ENCODE measurements around the gene MICA.
"Not testable (repeated sequence)": the region's sequence is repeated elsewhere in the genome, so short reads cannot be mapped to it uniquely, and the experiment has no call there.

The MICA gene

DNA sequence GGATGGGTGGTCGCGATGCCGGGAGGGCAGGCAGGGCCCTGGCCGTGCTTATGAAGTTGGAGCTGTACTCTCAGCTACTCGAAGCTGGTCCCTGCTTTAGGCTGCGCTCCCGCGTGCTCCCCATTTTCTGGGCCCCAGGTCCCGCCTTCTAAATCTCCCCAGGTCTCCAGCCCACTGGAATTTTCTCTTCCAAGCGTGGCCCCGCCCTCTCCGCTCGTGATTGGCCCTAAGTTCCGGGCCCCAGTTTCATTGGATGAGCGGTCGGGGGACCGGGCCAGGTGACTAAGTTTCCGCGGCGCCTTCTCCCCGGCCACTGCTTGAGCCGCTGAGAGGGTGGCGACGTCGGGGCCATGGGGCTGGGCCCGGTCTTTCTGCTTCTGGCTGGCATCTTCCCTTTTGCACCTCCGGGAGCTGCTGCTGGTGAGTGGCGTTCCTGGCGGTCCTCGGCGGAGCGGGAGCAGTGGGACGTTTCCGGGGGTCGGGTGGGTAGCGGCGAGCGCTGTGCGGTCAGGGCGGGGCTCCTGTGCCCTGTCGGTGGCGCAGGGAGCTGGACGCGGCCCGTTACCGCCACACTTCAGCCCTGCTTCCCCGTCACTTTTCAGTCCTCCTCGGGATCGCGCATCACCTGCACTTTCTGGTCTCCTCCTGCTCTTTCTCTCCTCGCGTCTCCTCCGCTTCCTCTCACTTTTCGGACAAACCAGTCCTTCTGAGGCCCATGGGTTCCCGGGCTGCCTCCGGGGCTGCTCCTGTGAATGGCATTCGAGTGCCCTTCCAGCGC, at the start of gene MICA:
TSS of gene MICA (plus strand) at position 313 of the 778 bp plus-strand sequence. CDS start at position 351, 38 bp downstream.
- DNase-seq (ENCODE audit: low spot score): peak; percentile 98

DNA sequence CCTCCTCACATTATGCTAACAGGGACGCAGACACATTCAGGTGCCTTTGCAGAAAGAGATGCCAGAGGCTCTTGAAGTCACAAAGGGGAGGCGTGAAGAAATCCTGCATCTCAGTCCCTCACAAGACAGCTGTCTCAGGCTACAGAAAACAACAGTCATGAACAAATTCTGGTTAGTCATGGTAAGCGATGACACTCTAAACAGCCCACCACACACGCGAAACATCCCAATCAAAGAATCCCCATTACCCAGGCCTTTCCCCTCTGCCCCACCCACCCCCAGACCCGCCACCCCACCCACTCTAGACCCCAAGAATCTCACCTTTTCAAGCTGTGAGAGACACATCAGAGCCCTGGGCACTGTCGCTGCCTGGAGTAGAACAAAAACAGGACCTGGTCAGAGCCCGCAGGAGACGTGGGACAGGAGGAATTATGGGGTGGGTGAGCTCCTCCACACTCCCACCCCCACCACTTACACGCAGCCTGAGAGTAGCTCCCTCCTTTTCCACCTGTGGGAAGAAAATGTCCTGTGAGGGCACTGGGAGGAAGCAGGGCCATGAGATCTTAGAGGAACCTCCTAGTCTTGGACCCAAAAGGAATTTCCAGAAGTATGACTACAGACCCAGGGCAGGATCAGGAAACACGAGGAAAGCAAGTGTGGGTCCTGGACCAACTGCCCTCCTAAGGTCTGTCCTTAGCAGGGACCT, 49.1 kb upstream of the MICA start:
- no peak for DNase-seq (ENCODE audit: low spot score)

DNA sequence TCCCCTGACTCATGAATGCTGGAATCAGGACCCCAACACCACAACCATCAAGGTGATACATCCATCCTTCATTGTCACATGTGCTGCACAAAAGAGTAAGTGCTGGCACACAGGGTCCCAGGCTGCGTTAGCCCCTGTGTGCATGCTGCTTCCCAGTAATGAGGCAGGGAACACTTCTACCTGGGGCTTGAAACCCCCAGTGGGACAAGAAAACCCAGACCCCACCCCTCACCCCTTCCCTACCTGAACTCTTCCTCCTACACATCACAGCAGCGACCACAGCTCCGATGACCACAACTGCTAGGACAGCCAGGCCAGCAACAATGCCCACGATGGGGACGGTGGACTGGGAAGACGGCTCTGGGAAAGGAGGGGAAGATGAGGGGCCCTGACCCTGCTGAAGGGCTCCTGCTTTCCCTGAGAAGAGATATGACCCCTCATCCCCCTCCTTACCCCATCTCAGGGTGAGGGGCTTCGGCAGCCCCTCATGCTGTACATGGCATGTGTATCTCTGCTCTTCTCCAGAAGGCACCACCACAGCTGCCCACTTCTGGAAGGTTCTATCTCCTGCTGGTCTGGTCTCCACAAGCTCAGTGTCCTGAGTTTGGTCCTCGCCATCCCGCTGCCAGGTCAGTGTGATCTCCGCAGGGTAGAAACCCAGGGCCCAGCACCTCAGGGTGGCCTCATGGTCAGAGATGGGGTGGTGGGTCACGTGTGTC, 48.4 kb upstream of the MICA start:
- no peak for DNase-seq (ENCODE audit: low spot score)

DNA sequence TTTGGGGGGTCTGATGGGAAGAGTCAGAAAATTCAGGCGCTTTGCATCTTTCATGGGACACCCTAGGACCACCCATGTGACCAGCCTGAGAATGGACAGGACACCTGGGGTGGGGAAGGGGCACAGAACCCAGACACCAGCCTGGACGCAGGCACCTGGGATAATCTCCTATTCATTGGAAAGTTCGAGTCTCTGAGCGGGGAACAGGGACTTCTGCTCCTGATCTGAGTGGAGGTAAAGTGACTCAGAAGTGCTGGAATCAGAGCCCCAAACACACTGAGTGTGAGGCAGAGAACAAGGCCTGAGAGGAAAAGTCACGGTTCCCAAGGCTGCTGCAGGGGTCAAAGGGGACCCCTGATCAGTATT, 47.8 kb upstream of the MICA start:
- DNase-seq (ENCODE audit: low spot score): no peak

DNA sequence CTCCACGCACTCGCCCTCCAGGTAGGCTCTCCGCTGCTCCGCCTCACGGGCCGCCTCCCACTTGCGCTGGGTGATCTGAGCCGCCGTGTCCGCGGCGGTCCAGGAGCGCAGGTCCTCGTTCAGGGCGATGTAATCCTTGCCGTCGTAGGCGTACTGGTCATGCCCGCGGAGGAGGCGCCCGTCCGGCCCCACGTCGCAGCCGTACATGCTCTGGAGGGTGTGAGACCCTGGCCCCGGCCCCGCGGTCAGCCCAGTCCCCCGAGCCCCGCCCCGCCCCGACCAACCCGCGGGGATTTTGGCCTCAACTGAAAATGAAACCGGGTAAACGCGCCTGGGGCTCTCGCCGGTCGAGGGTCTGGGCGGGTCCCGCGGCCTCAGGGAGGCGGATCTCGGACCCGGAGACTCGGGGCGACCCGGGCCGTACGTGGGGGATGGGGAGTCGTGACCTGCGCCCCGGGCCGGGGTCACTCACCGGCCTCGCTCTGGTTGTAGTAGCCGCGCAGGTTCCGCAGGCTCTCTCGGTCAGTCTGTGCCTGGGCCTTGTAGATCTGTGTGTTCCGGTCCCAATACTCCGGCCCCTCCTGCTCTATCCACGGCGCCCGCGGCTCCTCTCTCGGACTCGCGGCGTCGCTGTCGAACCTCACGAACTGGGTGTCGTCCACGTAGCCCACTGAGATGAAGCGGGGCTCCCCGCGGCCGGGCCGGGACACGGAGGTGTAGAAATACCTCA, 47.0 kb upstream of the MICA start:
- DNase-seq (ENCODE audit: low spot score): no peak

DNA sequence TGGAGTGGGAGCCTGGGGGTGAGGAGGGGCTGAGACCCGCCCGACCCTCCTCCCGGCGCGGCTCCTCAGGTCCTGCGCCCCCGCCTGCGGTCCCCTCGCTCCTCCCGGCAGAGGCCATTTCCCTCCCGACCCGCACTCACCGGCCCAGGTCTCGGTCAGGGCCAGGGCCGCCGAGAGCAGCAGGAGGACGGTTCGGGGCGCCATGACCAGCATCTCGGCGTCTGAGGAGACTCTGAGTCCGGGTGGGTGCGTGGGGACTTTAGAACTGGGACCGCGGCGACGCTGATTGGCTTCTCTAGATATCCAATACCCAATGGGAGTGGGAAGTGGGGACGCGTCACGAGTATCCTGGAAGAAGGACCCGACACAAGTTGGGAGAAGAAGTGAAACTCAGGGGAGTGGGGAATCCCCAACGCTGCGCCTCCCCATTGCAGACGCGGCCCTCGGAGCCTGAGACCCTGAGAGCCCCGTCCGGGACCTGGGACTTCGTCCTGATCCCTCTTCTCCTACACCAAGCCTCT, 46.4 kb upstream of the MICA start, which contains the start of gene HLA-B:
TSS of gene HLA-B (minus strand) at position 234 of the 521 bp plus-strand sequence. CDS start at position 213, 21 bp downstream.
- peak; percentile 73 for DNase-seq (ENCODE audit: low spot score)

DNA sequence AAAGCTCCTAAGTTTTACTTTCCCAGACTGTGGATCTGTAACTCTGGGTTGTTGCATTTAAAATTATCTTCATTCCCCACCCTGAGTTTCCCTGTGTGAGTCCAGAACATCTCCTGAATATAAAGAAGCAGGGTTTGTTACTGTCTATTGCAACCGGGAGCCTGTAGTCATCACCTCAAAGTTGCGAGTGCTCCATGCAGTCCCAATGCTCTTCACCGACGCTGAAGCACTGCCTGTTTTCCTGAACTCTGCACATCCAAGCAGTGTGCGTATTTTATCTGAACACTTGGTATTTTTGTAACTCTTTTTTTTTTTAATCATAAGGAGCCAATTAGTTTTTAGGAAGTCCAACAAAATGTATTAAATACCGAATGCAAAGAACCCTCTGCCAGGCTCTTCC, 45.5 kb upstream of the MICA start:
- no peak for DNase-seq (ENCODE audit: low spot score)

DNA sequence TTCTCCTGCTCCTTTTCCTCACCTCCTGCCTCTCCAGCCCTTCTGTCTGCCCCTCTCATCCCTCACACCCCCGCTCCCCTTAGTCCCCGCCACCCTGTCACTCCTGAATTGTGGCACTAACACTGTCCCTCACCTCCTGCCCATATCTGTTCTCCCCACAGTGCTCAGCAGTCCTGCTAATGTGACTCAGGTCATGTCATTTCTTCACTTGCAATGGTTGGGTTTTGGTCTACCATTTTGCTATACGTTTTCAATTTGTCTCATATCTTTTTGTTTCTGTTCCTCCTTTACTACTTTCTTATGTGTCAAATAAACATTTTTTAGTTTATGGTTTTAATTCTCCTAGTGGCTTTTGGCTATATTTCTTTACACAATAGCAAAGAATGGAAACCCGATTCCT, 45.1 kb upstream of the MICA start:
- DNase-seq (ENCODE audit: low spot score): no peak

DNA sequence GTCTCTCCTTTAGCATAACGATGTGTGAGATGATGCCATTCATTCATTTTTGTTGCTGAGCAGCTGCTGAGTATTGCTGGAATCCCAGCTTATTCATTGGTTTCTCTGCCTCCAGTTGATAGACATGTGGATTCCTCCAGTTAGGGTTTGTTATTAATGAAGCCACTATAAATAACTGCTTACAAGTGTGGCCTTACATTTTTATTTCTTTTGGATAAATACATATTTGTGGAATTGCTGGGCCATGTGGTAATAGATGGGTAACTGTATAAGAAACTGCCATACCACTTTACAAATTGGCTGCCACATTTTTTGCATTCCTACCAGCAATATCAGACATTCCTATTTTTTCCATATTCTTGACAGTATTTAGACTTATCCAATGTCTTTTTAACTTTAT, 43.8 kb upstream of the MICA start:
- DNase-seq (ENCODE audit: low spot score): no peak

DNA sequence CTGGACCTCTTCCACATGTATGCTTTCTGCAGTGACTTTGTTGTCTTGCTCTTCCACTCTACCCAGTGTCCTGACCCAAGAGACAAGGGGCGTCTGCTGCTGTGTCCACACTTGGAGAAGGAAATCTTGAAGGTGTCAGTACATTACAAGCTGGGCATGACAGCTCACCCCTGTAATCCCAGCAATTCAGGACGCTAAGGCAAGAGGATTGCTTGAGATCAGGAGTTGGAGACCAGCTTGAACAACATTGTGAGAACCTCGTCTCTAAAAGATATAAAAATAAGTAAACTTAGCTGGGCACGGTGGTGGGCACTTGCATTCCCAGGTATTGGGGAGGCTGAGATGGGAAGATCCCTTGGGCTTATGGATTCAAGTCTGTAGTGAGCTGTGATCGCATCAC, 40.6 kb upstream of the MICA start:
- DNase-seq (ENCODE audit: low spot score): no peak

DNA sequence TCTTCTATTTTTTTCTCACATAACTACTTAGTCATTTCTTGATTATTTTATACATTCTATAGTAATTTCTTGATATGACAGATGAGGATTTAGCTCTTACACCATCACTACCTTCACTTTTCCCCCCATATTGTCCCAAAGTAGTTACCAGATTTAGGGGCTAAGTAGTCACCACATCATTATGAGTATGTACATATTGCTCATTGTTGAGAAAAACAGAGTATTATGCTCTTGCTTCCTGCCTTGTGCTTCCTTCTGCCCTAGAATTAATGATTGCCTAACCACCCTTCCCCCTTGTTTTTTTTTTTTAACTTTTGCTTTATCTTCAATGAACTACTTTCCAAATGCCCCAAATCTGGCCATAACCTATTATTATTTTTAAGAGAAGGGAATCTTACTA, 39.6 kb upstream of the MICA start:
- DNase-seq (ENCODE audit: low spot score): no peak

DNA sequence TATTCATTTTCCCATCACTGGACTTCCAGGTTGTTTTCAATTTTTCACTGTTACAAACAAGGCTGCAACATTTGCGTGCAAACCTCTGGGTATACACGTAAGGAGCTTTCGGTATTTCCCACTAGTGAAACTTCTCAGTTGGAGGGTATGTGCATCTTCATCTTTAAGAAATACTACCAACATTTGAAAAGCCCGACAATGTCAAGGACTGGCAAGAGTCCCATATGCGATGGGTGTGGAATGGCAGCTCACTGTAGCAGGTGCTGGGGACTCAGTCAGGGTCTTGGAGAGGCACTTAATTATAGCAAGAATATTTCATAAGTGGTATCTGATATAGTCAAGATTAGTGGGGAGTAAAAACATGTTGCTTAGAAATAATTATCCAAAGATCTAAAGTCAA, 37.5 kb upstream of the MICA start:
- no peak for DNase-seq (ENCODE audit: low spot score)

DNA sequence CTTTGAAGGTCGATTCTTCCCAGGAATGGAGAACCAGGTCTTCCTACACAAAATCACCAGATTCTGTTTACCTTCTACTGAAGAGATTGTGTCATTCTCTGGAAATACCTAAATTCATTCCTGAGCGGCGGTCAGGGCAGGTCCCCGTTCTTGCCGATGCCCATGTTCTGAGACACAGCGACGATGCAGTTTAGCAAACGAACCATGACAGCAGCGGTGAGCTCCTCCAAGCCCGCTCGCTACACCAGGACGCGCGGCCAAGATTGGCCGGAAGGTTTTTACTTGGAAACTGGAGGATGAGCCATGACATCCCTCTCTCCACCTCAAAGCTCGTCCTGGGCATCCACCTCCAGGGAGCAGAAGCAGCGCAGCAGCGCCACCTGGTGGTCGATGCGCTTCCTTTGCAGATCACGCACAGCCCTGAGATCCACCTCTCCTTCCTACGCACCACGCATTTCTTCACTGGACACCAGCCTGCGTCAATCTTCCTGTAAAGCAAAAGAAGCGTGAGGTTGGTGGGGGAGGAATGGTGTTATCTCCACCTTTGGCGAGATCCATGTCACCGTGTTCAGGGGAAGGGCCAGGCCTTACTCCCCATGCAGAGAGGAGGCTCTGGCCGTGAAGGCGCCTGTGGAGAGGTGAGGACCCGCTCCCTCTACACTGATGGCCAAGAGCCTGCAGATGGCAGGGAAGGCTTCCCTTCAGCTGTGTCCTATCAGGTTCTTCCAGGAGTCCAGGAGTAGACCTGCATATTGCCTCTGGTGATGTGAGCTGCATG, 36.5 kb upstream of the MICA start:
- peak; percentile 83 for DNase-seq (ENCODE audit: low spot score)

DNA sequence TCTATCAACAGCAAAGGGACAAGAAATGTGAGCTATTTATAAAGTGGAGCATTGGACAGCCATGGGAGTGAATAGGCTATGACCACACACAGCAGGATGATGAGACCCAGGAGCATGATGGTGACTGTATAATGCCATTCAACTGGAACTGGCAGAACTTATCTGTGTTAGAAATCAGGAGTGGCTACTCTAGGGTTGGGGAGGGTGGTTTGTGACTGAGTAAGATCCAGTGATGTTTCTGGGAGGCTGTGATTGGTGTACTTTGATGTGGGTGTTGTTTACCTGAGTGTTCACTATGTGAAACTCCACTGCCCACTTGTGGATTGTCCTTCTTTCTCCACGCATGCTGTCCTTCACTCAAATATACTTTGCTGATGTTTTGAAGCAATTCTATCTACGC, 34.9 kb upstream of the MICA start:
- no peak for DNase-seq (ENCODE audit: low spot score)

DNA sequence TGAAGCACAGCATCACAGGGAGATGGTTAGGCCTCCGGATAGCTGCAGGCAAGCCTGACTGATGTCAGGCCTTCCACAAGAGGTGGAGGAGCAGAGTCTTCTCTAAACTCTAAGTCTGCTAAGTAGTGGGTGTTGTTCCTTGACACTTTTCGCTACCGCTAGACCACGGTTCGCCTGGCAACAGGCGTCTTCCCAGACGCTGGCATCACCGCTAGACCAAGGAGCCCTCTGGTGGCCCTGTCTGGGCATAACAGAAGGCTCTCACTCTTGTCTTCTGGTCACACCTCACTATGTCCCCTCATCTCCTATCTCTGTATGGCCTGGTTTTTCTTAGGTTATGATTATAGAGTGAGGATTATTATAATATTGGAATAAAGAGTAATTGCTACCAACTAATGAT, 29.3 kb upstream of the MICA start:
- DNase-seq (ENCODE audit: low spot score): not testable (repeated sequence)

DNA sequence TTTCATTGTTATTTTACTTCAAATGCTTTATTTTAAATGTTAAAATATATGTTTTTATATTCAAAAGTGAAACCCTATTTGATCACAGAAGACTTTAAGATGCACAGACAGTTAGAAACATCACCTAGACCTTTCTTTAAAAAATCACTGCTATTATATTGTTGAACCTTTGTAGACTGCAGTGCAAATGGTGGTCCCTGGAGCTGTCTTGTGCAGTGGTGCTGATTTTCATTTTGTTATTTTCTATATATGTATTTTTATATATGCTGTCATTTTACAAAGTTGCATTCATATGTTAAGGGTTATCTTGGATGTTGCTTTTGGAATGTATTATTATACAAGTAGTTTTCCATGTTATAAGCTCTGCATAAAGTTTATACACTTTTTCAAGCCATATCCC, 27.7 kb upstream of the MICA start:
- no peak for DNase-seq (ENCODE audit: low spot score)

DNA sequence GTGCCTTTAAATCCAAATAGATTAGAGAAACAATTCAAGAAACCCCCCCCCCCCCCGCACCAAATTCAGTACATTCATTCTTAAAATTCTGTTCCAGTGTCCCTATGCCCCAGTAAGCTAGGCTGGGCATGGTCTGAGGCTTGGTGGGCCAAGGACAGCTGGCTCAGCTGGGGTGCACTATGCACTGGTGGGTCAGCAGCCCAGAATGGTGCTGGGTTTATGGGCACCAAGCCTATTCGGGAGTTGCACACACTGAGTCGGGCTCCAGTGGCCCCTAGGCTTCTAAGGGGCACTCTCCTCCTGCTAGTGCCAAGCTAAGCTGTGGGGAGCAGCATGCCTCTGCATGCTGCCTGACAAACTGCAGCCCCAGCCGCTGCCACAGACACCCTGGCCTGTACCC, 26.4 kb upstream of the MICA start:
- no peak for DNase-seq (ENCODE audit: low spot score)

DNA sequence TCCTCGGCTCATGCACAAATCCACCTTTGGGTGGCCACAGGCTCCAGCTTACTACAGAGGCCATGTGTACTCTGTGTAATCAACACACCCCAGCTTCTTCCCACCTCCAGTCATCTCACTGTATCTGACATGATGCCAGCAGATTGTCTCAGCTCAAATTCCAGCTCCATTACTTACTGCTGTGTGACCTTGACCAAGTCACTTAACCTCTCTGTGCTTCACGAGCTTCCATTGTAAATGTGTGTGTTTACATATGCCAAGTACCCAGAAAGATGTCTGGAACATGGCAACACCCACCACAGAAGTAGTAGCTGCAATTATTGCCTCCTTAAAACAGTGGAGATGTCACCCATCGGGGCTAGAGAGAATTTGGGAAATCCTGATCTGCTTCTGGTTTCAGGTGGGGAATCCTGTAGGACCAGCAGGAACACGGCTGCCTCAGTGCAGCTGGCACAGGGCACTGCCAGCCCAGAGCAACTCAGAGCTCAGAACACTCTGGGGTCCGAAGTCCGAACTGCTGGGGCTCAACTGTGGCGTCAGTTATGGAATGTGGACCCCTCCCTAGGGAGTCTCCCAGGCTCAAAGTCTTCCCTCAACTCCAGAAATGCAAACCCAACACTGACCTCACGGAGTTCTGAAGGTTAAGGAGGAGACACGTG, 25.2 kb upstream of the MICA start:
- no peak for DNase-seq (ENCODE audit: low spot score)

DNA sequence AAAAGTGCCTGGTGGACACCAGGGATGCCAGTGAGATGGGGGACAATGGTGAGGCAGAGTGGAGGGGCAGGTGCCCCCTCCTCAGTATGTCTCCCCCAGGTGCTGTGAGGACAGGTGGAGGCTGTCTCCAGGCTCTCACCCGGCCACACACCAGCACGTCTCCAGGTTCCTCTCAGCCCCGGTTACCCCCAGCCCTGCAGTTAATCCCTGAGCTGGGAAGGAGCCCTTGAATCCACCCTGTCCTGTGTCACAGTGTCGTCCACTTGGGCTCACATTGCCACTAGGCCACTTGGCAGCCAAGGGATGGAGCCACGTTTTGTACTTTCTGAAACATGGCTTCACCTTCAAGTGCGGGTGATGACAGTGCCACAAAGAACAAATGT, 24.7 kb upstream of the MICA start:
- no peak for DNase-seq (ENCODE audit: low spot score)

DNA sequence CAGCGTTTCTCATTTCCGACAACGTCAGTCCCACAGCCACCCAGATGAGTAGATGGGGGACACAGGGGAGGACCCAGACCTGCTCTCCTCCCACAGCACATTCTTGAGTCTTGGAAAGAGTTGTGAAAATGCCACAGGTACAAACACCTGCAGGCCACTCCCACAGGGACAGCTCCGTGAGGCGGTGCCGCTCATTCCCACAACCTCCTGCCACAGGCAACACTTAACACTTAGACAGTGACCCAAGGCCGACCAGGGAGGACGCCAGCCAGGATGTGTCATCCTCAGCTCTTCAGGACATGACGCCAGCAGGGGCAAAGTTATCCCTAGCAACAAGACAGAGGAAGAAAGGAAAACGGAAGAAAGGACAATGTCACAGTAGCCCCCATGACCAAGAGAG, 23.5 kb upstream of the MICA start:
- no peak for DNase-seq (ENCODE audit: low spot score)

DNA sequence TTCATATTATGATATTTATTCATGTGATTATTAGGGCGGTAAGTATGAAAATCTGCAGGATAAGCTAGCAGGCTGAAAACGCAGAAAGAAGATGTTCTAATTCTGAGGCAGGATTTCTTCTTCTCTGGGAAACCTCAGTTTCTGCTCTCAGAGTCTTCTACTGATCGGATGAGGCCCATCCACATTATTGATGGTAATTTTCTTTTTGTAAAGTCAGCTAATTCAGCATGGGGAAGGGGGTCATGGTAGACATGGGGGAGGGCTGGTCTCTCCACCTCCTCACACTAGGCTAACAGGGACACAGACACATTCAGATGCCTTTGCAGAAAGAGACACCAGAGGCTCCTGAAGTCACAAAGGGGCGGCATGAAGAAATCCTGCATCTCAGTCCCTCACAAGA, 21.7 kb upstream of the MICA start:
- DNase-seq (ENCODE audit: low spot score): no peak

Measured in hepatic stellate cell (primary cell).